GM21723 (cell line): ENCODE results near the gene TEX13A.
A peak's percentile ranks its signal among the peaks of the same experiment; 100 is the strongest.
"Not testable (repeated sequence)": the region's sequence is repeated elsewhere in the genome, so short reads cannot be mapped to it uniquely, and the experiment has no call there.

ENCODE experiments used
- ATAC-seq: cut with Tn5 transposase; IDR thresholded peaks from one replicate; pipeline ENCODE4 v1.9.1; 2021; ENCODE audit warnings: mild to moderate bottlenecking, moderate library complexity; ENCODE audit not compliant: unreplicated experiment

TEX13A gene, protein sequence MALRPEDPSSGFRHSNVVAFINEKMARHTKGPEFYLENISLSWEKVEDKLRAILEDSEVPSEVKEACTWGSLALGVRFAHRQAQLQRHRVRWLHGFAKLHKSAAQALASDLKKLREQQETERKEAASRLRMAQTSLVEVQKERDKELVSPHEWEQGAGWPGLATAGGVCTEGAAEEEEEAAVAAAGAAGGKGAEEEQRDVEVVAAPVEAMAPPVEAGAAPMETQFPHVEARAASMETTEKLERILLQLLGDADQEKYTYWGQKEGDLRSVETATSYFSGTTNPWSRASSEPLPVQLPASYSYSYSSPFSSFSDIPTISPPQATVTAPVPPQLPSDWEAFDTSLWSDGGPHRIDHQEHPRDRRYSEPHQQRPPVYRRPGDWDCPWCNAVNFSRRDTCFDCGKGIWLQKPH

DNA sequence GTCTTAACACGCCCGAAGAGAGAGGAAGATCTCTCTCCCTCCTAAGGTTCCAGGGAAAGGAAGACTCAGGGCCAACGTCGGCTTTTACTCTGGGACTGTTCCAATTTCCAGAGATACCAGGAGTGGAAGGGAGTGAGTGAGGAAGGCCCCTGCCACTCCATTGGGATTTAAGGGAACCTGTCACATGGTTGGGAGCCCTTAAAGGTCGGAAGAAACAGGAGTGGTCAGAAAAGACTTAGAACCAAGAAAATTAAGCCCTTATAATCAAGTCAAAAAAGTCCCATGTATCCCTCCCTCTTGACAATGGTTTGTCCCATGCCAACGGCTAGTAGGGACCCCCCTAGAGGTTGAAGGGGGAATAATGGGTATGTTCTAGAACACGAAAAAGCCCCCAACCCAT lies at the start of gene TEX13A:
TSS of gene TEX13A (minus strand) at position 59 of the 400 bp plus-strand sequence. CDS start 297 bp downstream, outside the sequence.
- ATAC-seq = no peak

DNA sequence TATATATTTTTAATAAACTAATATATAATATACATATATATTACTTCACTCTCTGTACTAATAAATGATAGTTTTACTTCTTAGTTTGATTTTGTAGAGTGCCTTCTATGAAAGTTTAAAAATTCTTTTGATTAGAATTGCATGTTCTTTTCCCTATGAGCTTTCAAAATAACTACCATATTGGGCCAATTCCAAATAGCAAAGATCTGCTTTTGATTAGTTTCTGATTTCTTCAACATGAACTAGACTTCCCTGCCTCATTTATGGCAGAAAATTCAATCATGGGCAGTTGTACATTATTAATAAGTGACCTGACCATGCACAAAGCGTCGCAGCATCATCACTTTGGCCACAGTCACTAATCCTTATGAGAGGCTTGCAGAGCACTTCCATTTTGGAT lies 48.9 kb upstream of the TEX13A start:
- no peak for ATAC-seq

DNA sequence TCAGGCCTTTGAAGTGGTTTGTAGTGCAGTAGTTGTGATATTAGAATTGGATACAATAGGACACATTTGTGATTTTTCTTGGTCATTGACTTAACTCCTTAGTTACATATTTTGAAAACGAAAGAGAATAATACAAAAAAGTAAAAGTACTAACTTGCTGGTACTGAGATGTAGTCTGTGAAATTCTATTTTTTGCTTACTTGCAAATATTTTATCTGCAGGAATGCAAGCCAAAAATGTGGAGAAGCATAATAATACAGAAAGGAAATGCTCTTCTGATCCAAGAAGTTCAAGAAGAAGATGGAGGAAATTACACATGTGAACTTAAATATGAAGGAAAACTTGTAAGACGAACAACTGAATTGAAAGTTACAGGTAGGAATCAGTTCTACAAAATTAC lies 46.7 kb upstream of the TEX13A start:
- ATAC-seq = no peak

DNA sequence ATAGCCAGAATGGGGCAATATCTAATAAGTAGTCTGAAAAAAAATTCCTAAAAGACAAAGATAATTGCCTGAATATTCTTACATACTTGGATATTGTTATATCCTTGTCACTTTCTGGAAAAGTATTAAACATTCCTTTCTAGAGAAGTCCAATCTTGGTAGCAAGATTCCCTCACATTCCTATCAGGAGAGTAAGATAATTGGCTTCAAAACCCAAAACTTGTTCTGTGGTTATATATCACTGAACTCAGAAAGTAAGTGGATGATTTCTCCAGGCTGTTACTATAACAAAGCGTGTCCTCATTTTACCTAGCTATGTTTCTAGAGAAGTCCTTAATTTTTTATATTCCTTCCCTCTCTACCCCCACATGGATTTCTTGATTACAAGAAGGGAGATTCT lies 46.0 kb upstream of the TEX13A start:
- ATAC-seq = no peak

DNA sequence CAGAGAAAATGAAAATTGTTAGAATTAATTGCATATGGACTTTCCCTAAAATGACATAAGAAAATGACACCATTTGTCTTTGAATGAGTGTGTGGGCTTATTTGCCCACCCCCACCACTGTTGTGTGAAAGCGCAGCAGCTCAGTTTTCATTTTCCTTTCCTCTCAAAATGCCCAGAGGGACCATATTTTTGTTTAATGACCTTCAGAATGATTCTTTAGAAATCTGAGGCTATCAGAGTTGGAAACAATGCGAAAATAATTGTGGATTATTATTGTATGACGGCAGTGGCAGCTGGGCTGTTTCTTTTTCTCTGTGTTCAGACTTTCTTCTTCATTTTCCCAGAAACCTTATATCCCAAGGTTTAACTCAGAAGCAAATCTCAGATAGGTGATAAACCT lies 44.6 kb upstream of the TEX13A start:
- no peak for ATAC-seq

DNA sequence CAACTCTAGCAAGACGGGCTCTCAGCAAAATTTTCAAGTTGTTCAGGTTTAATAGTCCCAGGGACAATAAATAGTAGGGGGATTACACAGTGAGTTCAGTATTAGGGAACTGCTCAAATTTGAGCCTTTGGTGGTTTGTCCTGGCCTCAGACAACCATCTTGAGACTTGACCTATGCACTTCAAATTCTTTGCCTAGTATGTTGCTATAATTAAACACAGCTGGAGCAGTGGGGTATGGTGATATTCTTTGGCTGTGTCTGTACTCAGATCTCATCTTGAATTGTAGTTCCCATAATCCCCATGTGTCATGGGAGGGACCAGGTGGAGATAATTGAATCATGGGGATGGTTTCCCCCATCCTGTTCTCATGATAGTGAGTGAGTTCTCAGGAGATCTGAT lies 43.3 kb upstream of the TEX13A start:
- no peak for ATAC-seq

DNA sequence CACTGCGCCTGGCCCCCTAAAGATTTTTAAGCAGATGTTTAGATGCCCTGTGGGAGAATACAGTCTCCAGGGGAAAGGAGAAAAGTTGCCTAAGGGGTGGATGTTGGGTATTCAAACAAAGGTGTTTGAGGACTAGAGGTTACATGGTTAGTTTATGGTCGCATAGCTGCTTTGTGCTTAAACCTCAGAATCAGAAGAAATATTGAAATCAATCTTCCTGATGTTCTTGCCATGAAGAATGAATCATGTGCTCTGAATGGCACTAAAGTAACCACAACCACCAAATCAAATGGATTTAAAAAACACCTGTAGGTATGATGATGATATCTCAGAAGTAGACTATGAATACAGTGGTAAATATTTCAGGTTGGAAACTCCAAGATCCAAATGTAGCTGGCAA lies 42.7 kb upstream of the TEX13A start:
- ATAC-seq = no peak

DNA sequence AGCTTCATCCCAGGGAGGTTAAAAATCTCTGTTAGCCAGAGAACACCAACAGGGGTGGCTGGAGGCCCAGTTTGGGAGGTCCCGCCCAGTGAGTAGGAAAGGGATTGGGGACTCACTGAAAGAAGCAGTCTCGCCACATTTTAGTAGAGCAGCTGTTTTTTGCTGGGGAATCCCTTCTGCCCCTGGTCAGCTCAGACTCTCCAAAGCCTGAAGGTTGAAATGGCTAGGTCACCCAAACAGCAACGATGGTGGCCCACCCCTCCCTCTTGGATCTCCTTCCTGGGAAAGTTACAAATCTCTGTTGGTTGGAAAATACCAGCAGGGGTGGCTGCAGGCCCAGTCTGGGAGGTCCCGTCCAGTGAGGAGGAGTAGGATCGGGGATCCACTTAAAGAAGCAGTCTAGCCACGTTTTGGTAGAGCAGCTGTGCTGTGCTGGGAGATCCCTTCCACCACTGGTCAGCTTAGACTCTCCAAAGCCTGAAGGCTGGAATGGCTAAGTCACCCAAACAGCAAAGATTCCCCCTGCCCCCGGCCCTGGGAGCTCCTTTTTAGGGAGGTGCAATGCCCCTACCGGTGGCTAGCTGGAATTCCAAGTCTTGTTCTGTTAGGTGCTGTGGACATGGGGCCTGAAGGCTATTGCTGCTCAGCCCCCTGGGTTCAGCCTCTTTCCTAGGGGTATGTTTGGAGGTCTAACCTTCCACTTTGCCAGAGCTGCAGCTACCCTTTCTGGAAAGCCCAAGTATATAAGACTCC lies 40.0 kb upstream of the TEX13A start:
- no peak for ATAC-seq

DNA sequence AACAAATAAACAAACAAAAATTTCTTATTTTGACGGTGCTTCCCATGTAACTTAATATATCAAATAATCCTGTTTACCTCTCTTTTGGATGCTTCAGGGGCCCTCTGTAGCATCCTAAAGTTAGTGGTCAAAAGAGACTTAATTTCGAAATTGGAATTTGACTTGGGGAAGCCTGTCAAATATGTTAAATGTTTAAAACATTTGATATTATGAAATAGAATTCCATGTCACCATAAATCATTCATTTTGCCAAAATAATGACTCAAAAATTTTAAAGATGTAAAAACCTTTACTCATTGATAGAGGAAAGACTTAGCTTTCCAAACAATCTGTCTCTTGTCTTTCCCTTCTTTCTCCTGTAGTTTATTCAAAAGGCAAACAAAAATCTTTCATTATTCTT lies 20.6 kb upstream of the TEX13A start:
- ATAC-seq = no peak

DNA sequence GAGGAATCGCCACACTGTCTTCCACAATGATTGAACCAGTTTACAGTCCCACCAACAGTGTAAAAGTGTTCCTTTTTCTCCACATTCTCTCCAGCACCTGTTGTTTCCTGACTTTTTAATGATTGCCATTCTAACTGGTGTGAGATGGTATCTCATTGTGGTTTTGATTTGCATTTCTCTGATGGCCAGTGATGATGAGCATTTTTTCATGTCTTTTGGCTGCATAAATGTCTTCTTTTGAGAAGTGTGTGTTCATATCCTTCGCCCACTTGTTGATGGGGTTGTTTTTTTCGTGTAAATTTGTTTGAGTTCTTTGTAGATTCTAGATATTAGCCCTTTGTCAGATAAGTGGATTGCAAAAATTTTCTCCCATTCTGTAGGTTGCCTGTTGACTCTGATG lies 16.9 kb upstream of the TEX13A start:
- ATAC-seq = not testable (repeated sequence)

DNA sequence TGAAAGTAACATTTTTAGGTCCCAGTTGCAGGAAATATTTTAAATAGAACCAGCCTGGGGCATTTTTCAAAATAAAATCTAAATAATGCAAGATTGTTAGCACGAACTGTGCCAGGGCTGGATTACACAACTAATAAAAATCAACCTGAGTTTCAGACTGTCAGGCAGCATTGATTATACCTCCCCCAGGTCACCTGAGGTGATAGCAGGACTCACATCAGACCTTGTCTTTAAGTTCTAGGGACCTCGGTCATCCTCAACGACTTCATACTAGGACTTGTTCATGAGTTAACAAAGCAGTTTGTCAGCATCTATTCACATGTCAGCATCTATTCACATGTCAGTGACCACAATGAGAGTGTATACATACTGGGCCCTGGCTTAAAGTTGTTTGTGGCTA lies 8.7 kb upstream of the TEX13A start:
- ATAC-seq = no peak

DNA sequence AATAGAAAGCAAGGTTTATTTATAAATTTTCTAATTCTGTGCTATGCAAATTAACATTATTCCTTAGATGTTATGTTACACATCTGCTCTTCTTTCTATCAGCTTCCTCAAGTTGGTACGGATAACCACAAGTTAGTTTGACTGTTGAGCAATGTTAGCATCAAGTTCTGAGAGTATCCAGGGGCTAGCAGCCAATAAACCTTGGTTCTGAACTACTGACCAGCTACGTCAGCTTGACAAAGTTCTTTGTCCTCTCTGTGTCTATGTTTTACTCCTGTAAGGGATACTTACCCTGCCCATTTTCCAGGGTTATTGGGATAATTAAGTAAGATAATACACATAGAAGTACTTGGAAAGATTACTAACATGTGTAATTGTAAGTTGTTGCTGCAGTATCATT lies 8.1 kb upstream of the TEX13A start:
- no peak for ATAC-seq

DNA sequence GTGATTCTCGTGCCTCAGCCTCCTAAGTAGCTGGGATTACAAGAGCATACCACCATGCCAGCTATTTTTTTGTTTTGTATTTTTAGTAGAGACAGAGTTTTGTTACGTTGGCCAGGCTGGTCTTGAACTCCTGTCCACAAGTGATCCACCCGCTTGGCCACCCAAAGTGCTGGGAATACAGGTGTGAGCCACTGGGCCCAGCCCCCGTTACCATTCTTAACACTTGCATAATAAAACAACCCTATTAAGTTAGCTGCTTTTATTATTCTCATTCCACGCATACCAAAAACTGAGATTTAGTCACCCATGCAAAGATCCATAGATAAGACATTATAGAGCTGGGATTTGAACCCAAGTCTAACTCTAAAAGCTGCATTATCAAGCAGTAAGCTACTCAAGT lies 6.0 kb upstream of the TEX13A start:
- no peak for ATAC-seq

DNA sequence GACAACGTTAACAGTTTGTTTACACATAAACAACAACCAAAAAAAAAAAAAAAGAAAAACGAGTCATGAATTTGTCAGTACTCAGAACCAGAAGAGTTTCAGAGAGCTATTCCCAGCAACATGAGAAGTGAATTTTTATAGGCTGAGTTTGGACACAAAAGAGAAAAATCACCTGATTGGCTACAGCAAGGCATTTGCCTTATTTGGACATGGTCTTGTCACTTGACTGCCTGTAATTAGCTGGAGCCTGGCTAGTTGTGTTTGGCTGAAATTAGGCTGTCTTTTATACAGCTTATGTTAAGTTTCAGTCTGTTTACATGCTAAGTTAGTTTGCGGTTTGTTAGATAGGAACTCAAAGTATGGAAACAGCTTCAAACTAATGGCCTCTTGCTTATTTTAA lies 880 bp upstream of the TEX13A start:
- ATAC-seq = no peak

DNA sequence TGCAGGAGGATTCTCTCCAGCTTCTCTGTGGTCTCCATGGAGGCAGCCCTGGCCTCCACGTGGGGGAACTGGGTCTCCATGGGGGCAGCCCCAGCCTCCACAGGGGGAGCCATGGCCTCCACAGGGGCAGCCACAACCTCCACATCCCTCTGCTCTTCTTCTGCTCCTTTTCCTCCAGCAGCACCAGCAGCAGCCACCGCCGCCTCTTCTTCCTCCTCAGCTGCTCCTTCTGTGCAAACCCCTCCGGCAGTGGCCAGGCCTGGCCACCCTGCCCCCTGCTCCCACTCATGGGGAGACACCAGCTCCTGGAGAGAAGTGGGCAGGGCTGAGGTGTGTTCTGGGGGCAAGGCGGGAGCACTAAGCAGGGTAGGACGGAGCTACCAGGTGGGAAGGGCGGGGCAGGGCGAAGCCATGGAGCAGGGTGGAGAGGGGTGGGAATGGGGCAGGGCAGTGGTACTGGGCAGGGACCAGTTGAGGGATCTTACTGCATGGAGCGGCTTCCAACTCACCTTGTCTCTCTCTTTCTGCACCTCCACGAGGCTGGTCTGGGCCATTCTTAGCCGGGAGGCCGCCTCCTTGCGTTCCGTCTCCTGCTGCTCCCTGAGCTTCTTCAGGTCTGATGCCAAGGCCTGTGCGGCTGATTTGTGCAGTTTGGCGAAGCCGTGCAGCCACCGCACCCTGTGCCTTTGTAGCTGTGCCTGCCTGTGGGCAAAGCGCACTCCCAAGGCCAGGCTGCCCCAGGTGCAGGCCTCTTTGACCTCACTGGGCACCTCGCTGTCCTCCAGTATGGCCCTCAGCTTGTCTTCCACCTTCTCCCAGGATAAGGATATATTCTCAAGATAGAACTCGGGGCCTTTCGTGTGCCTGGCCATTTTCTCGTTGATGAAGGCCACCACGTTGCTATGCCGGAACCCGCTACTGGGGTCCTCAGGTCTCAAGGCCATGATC lies 766 bp downstream of the TEX13A start:
- ATAC-seq = no peak

DNA sequence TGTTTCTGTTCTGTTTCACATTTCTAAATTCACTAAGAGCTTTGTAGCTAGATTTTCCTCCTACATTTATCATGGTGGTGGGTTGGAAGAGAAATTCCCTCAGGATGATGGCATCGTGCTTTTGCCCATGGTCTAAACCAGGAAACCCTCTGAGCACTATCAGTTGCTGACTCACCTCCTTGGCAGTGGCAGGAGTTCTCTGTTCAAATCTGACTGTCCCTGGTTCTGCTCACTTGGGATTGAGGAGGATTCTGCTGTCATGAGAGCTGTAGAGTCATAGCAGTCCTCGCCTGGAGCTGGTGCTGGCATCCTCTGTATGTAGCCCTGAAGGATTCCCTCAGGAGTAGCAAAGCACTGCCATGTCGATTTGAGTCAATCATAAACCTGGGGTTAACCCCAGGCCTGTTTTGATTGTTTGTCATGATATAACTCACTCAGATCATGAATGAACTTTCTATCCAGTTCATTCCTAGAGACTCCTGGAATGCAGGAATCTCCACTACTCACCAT lies 9.4 kb downstream of the TEX13A start:
- no peak for ATAC-seq

DNA sequence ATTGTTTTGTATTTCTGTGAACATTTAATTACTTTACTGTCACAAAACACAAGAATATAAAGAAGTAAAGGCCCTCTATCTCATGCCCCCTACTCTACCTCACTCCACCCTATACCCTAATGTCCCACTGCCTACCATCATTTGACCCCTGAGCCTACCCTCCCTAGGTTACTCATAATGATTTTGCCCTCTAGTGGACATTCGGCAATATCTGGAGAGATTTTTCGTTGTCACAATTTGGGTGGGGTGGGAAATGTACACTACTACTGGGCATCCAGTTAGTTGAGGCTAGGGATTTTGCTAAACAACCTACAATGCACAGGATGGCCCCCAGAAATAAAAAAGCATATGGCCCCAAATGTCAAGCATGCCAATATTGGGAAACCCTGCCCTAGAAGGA lies 10.2 kb downstream of the TEX13A start:
- ATAC-seq = no peak

DNA sequence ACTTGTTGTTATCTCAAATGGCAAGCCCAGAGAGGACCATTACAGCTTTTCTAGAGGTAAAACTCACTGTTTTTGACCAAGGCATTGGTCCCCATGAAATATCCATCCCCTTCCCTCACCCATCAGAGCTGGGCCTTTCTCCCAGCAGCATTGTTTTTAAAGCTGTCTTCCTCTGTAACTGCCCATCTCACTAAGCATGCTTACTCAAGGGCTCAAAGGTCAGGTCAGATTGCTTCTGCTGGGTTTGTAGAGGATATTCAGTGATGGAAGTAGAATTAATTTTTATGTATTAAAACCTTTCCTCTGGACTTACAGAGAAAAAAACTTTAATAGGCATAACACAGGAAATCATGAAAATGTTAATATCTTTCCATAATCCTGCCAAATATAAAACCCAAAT lies 11.1 kb downstream of the TEX13A start:
- no peak for ATAC-seq

DNA sequence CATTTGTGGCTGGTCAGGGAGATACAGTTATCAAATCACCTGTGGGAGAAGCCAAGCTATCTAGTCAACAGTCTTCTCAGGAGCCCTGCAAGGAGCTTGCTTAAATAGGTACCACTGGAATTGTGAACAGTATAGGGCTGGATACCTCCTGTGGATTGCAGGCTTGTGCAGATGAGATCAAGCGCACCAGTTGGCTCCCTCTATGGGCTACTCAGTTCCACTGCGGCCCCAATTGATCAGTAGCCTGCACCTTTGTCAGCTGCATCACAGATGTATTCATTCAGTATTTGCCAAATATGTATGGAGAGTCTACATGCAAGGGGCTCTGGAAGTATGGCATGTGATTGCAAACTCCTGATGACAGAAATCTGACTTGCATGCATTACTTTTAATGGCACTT lies 28.6 kb downstream of the TEX13A start:
- no peak for ATAC-seq

DNA sequence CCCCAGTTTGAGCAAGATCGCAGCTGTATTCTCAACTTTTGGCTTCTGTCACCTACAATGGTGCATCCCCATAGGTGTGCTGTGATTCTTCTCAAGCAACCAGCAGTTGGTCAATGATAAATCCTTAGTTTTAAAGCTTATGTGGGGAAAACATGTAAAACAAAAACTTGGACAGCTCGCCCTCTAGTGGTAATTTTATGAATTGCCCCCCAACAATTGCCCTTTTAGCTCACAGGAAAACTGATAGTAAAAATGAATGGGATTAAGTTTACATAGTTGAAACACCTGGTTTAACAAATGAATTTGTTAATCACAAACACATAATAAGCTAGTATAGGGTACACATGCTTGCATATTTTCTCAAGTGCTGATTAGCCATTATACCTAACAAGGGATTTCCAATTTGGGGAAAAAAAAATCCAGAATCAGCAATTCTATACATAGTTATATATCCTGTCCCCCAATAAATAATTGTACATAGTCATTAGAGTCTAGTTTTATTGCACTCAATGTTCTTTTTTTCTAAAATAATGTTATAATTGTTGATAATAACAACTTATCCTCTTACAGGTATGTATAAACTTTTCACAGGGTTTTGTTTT lies 30.1 kb downstream of the TEX13A start:
- ATAC-seq = peak; percentile 54

DNA sequence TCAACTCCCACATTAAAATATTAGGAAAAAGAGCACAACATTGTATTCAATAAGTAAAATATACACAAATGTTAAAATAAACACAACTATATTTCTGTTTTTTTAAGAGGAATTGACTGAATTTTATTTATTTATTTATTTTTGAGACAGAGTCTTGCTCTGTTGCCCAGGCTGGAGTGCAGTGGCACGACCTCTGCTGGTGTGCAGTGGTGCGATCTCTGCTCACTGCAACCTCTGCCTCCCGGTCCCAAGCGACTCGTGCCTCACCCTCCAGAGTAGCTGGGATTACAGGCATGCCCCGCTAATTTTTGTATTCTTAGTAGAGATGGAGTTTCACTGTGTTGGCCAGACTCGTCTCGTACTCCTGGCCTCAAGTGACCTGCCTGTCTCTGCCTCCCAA lies 31.4 kb downstream of the TEX13A start:
- no peak for ATAC-seq
